H1 (cell line): Measurements from ENCODE around the gene NOP9. TPM values are rescaled to one million over a fixed set of nuclear protein-coding genes. Genes with fewer than 3 reads are reported as not detected.

Source experiments
- CTCF ChIA-PET: fragments of 300-600 bp; sonication (Branson Sonifier 250); formaldehyde crosslinking; loops from one replicate; lab custom pipeline; 2021; ENCODE audit not compliant: partially characterized antibody; lab: Charles Lee
- POLR2A ChIA-PET: fragments of 300-600 bp; sonication (Branson Sonifier 250); formaldehyde crosslinking; loops from one replicate; lab custom pipeline; 2021; ENCODE audit warnings: inconsistent platforms; ENCODE audit not compliant: partially characterized antibody; lab: Charles Lee
- DNase-seq, 2 experiments: peaks; one replicate each; pipeline versions ENCODE4 v3.0.0 to v3.0.0-alpha.2; 2010 to 2022; ENCODE audit warnings: low spot score in 2 of 2, low read depth in 1 of 2, mixed read lengths in 1 of 2
- FAIRE-seq: peaks from 2 replicates; lab custom pipeline; 2011; peaks lifted over from hg19 to GRCh38; lab: Jason Lieb, UNC
- H2AFZ ChIP-seq: 2 replicates; pipeline ENCODE4 v1.8.1; 2012; ENCODE audit warnings: low read length, inconsistent platforms
- H2AK5ac ChIP-seq: 2 replicates; pipeline ENCODE4 v1.6.1; 2013; ENCODE audit warnings: low read depth, low read length
- H2BK120ac ChIP-seq: replicated peaks from 2 replicates; pipeline ENCODE3; 2013; ENCODE audit warnings: low read depth, low read length, inconsistent platforms
- H2BK12ac ChIP-seq: 2 replicates; pipeline ENCODE4 v1.6.1; 2013; ENCODE audit warnings: low read depth, low read length
- H2BK15ac ChIP-seq: 2 replicates; pipeline ENCODE4 v1.6.1; 2013; ENCODE audit warnings: low read length
- H2BK20ac ChIP-seq: 2 replicates; pipeline ENCODE4 v1.6.1; 2013; ENCODE audit warnings: low read length
- H2BK5ac ChIP-seq: 2 replicates; pipeline ENCODE4 v1.6.1; 2013; ENCODE audit warnings: low read depth, low read length
- H3K14ac ChIP-seq: 2 replicates; pipeline ENCODE4 v1.6.1; 2013; ENCODE audit warnings: inconsistent platforms; ENCODE audit not compliant: insufficient read length
- H3K18ac ChIP-seq: 2 replicates; pipeline ENCODE4 v1.6.1; 2013; ENCODE audit warnings: low read length; ENCODE audit errors: extremely low read depth
- H3K23ac ChIP-seq: 2 replicates; pipeline ENCODE4 v1.6.1; 2013; ENCODE audit warnings: inconsistent platforms; ENCODE audit not compliant: insufficient read length
- H3K23me2 ChIP-seq: 2 replicates; pipeline ENCODE4 v1.6.1; 2013; ENCODE audit warnings: low read depth, low read length
- H3K27ac ChIP-seq: 2 replicates; pipeline ENCODE4 v1.6.1; 2011; ENCODE audit warnings: low read depth, low read length, inconsistent platforms
- H3K27me3 ChIP-seq, 4 experiments: replicated peaks in 1 of 4; 1 replicate in 1 of 4; 2 replicates in 3 of 4; pipeline versions ENCODE4 v1.6.1 to v1.8.1; 2011 to 2013; ENCODE audit warnings: low read length in 3 of 4, mild to moderate bottlenecking in 3 of 4, inconsistent platforms in 2 of 4, mixed read lengths in 2 of 4, moderate library complexity in 1 of 4; ENCODE audit not compliant: control insufficient read depth in 3 of 4, insufficient read depth in 3 of 4; ENCODE audit errors: extremely low read depth in 1 of 4
- H3K36me3 ChIP-seq, 4 experiments: 2 replicates each; pipeline versions ENCODE4 v1.6.1 to v1.8.1; 2011 to 2013; ENCODE audit warnings: mild to moderate bottlenecking in 4 of 4, low read length in 3 of 4, moderate library complexity in 2 of 4, control low read depth in 1 of 4, inconsistent platforms in 1 of 4; ENCODE audit not compliant: insufficient read depth in 4 of 4, control insufficient read depth in 2 of 4
- H3K4ac ChIP-seq: replicated peaks from 2 replicates; pipeline ENCODE3; 2013; ENCODE audit warnings: low read length, low read depth, mixed read lengths, inconsistent platforms; ENCODE audit not compliant: insufficient read length
- H3K4me1 ChIP-seq, 4 experiments: replicated peaks in 1 of 4; 1 replicate in 1 of 4; 2 replicates in 3 of 4; pipeline versions ENCODE4 v1.6.1 to v1.8.1; 2011 to 2013; ENCODE audit warnings: low read length in 3 of 4, inconsistent platforms in 2 of 4, mixed read lengths in 1 of 4; ENCODE audit not compliant: insufficient read depth in 4 of 4, control insufficient read depth in 3 of 4
- H3K4me2 ChIP-seq, 2 experiments: 2 replicates each; pipeline versions ENCODE4 v1.6.1 to v1.8.1; 2011 to 2013; ENCODE audit warnings: low read depth in 2 of 2, low read length in 2 of 2, control low read depth in 1 of 2, inconsistent platforms in 1 of 2, mild to moderate bottlenecking in 1 of 2; ENCODE audit not compliant: insufficient read depth in 1 of 2
- H3K4me3 ChIP-seq, 4 experiments: fragments of 200-600, 300-600 bp in 1 of 4; sonication (generic), shearing (Covaris generic), sonication (Bioruptor Twin) in 1 of 4; 2 replicates each; pipeline versions ENCODE4 v1.5.1 to v1.8.1; 2011 to 2016; ENCODE audit warnings: low read length in 4 of 4, low read depth in 3 of 4, control low read depth in 2 of 4, inconsistent platforms in 2 of 4, mild to moderate bottlenecking in 2 of 4, mixed read lengths in 1 of 4, moderate library complexity in 1 of 4; ENCODE audit not compliant: insufficient read depth in 2 of 4; ENCODE audit errors: extremely low read depth in 1 of 4
- H3K56ac ChIP-seq: replicated peaks from 2 replicates; pipeline ENCODE3; 2013; ENCODE audit warnings: low read depth, mild to moderate bottlenecking, mixed read lengths, low read length, inconsistent platforms; ENCODE audit not compliant: insufficient read length
- H3K79me1 ChIP-seq: 2 replicates; pipeline ENCODE4 v1.6.1; 2013; ENCODE audit warnings: low read depth, low read length, control low read depth
- H3K79me2 ChIP-seq, 2 experiments: 2 replicates each; pipeline versions ENCODE4 v1.6.1 to v1.8.1; 2012 to 2013; ENCODE audit warnings: low read length in 2 of 2, mild to moderate bottlenecking in 2 of 2, inconsistent platforms in 1 of 2; ENCODE audit not compliant: insufficient read depth in 2 of 2, control insufficient read depth in 1 of 2
- H3K9ac ChIP-seq, 4 experiments: replicated peaks in 1 of 4; 1 replicate in 1 of 4; 2 replicates in 3 of 4; pipeline versions ENCODE4 v1.6.1 to v1.8.1; 2011 to 2013; ENCODE audit warnings: low read depth in 3 of 4, low read length in 3 of 4, control low read depth in 2 of 4, mild to moderate bottlenecking in 2 of 4, moderate library complexity in 2 of 4, inconsistent platforms in 1 of 4; ENCODE audit errors: extremely low read depth in 1 of 4
- H3K9me3 ChIP-seq, 2 experiments: 2 replicates each; pipeline versions ENCODE4 v1.6.1 to v1.8.1; 2012 to 2013; ENCODE audit warnings: mild to moderate bottlenecking in 2 of 2, moderate library complexity in 2 of 2, control low read depth in 1 of 2, inconsistent platforms in 1 of 2, low read depth in 1 of 2, low read length in 1 of 2, mixed read lengths in 1 of 2; ENCODE audit not compliant: insufficient read depth in 2 of 2
- H4K20me1 ChIP-seq, 2 experiments: replicated peaks in 1 of 2; 2 replicates each; pipeline versions ENCODE3 to v1.8.1; 2011 to 2013; ENCODE audit warnings: inconsistent platforms in 2 of 2, low read length in 2 of 2, mild to moderate bottlenecking in 1 of 2; ENCODE audit not compliant: insufficient read depth in 2 of 2, control insufficient read depth in 1 of 2
- H4K5ac ChIP-seq: 2 replicates; pipeline ENCODE4 v1.6.1; 2013; ENCODE audit warnings: low read length, low read depth, mixed read lengths, inconsistent platforms; ENCODE audit not compliant: insufficient read length
- H4K8ac ChIP-seq: 2 replicates; pipeline ENCODE4 v1.8.0; 2013; ENCODE audit warnings: mild to moderate bottlenecking, moderate library complexity, low read length, inconsistent platforms; ENCODE audit not compliant: insufficient read depth; ENCODE audit errors: extremely low read depth
- H4K91ac ChIP-seq: replicated peaks from 2 replicates; pipeline ENCODE3; 2013; ENCODE audit warnings: low read length, mixed read lengths, inconsistent platforms; ENCODE audit not compliant: insufficient read length
- ASH2L ChIP-seq: fragments of 200-600, 300-600 bp; sonication (generic); IDR thresholded peaks from one replicate; pipeline ENCODE4 v1.7.1; 2017; ENCODE audit warnings: low read length
- BRCA1 ChIP-seq: IDR thresholded peaks from 2 replicates; pipeline ENCODE4 v1.6.1; 2012; ENCODE audit warnings: low read depth, low read length, improper control_type of control experiment
- CBX5 ChIP-seq: fragments of 300-800, 300-1000 bp; sonication (generic); IDR thresholded peaks from 2 replicates; pipeline ENCODE4 v1.7.1; 2016; ENCODE audit warnings: antibody characterized with exemption, low read length, low read depth
- EZH2 ChIP-seq: fragments of 200-600 bp; sonication (generic); IDR thresholded peaks from 2 replicates; pipeline ENCODE4 v1.7.1; 2012; ENCODE audit warnings: low read depth, mild to moderate bottlenecking, moderate library complexity, low read length, inconsistent platforms; ENCODE audit not compliant: severe bottlenecking
- GABPA ChIP-seq: IDR thresholded peaks from 2 replicates; pipeline ENCODE4 v1.6.1; 2011; ENCODE audit warnings: mild to moderate bottlenecking, low read length, moderate library complexity, borderline replicate concordance; ENCODE audit not compliant: insufficient read depth
- HDAC6 ChIP-seq: IDR thresholded peaks from one replicate; pipeline ENCODE4 v1.7.1; 2012; ENCODE audit warnings: low read depth, mild to moderate bottlenecking, inconsistent platforms, low read length, moderate library complexity
- MAFK ChIP-seq: IDR thresholded peaks from 2 replicates; pipeline ENCODE4 v1.6.1; 2012; ENCODE audit warnings: low read depth, mild to moderate bottlenecking, improper control_type of control experiment, low read length
- RBBP5 ChIP-seq: IDR thresholded peaks from 2 replicates; pipeline ENCODE4 v1.7.1; 2012; ENCODE audit warnings: low read depth, mild to moderate bottlenecking, inconsistent platforms, low read length, moderate library complexity, borderline replicate concordance
- TAF7 ChIP-seq: optimal IDR thresholded peaks from 2 replicates; pipeline ENCODE3; 2011; ENCODE audit warnings: low read depth, mild to moderate bottlenecking, inconsistent platforms, low read length, moderate library complexity, borderline replicate concordance
- TCF12 ChIP-seq: IDR thresholded peaks from 2 replicates; pipeline ENCODE4 v1.6.1; 2011; ENCODE audit warnings: low read depth, mild to moderate bottlenecking, low read length
- YY1 ChIP-seq: IDR thresholded peaks from 2 replicates; pipeline ENCODE4 v1.6.1; 2011; ENCODE audit warnings: low read depth, mild to moderate bottlenecking, low read length
- WGBS, 2 experiments: shearing (Covaris generic) in 1 of 2; methylation state at CpG; one replicate each; pipeline versions ENCODE4 v1.1.6 to v1.1.7; 2013 to 2015; ENCODE audit warnings: low lambda C conversion rate in 2 of 2, mixed read lengths in 2 of 2, inconsistent platforms in 1 of 2, low coverage in 1 of 2, missing lambda C conversion rate in 1 of 2; ENCODE audit not compliant: insufficient replicate concordance in 2 of 2, insufficient coverage in 1 of 2, insufficient read length in 1 of 2; ENCODE audit errors: extremely low coverage in 1 of 2, missing lambda C conversion rate in 1 of 2; 5-methylcytosine and 5-hydroxymethylcytosine counted together
- polyA plus RNA-seq, 7 experiments: library from polyadenylated mRNA; depleted of rRNA in 3 of 7; stranded (reverse) in 5 of 7; unstranded in 2 of 7; fragments of >200 nt in 5 of 7; fragments of 200-250 nt in 2 of 7; gene quantifications; 1 replicate in 5 of 7; 2 replicates in 1 of 7; 4 replicates in 1 of 7; pipeline versions ENCODE4 v1.2.1 to v1.2.3, GENCODE V29; 2011 to 2013; ENCODE audit warnings: missing spikeins in 2 of 7, mixed read lengths in 2 of 7
- total RNA-seq: library from RNA; stranded (reverse); fragmentation: NEBNext Ultra II Directional; extraction: Animal tissue kit (Norgen Biotek cat#: 25700); gene quantifications from 2 replicates; pipeline ENCODE4 v1.2.1, GENCODE V29; 2021

Gene NOP9
- total and polyA plus RNA-seq, 2 of the 8 experiments (the other 6 are each of a cell fraction or from before 2014, with no cell fraction given), result 17.8 to 34.8 TPM

DNA sequence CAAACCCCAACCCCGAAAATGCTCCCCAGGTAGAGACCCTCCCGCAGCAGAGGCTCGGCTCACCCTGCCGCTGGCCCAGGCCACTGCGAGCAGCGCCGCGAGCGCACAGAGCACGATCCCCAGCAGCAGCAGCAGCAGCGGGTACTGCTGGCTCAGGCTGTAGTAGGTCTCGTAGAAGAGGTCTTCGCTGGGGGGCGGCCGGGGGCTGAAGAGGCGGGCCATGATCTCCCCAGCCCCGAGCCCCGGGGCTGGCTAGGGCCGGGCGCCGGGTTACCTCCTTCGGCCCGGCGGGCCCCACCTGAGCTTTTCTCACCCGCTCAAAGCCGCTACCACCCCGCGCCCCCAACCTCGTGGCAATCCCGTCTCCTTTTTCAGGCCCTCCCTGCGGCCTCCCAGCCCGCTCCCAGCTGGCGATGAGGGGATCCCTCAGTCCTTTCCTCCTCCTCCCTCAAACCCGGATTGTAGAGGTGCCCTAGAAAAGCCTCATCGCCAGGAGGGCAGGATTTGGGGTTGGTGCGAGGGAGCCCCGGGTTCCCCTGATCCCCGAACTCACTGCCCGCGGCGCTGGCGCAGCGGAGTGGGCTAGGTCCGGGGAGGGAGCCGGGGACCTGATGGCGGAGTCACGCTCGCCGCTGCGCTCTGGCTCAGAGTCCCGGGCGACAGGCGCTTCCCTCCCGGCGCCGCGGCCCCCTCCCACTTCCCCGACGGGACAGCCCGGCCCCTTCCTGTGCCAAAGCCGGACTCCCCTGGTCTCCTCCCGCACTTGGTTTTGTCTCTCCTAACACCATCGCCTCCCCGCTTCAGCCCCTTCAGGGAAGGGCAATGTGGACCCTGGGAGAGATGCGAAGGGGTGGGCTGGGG is 35.0 kb downstream of the NOP9 start, which contains the start of gene ADCY4:
Gene ADCY4, minus strand, starts transcription at position 641 of the 861 bp plus-strand sequence. Its CDS starts 419 bp downstream, at position 222.
- Histone ChIP-seq H3K9me3 (no peaks in the 10 kb centered on the region), H4K91ac (no peak within 1 kb of the TSS), H2AK5ac (no peak within 1 kb of the TSS), H3K9ac (no peak within 1 kb of the TSS; a peak in 2 of 7 replicates), H3K4me3 (peak within 1 kb of the TSS; percentile 52 to 76 (median 62)), H3K27ac (no peak within 1 kb of the TSS), H3K4me2 (peak within 1 kb of the TSS; percentile 76 to 98), H3K14ac (no peak within 1 kb of the TSS), H3K36me3 (no peaks in the 10 kb centered on the region), H3K79me1 (no peaks in the 10 kb centered on the region), H2BK20ac (peak within 1 kb of the TSS; percentile 18; the same call in 1 of the 2 replicates), H3K23me2 (peaks cover 25% of the 10 kb centered on the region), H3K79me2 (no peaks in the 10 kb centered on the region), H4K20me1 (peaks cover 0 to 2% of the 10 kb centered on the region in 2 experiments), H2BK15ac (peak within 1 kb of the TSS; percentile 53; the same call in 1 of the 2 replicates), H3K23ac (no peak within 1 kb of the TSS), H4K8ac (peak within 1 kb of the TSS; percentile 59), H3K4me1 (peaks cover 0 to 20% (median 9%) of the 10 kb centered on the region in 4 experiments; a peak in 5 of 7 replicates), H3K27me3 (peaks cover 56 to 97% (median 80%) of the 10 kb centered on the region in 4 experiments), H2BK5ac (peak within 1 kb of the TSS; percentile 16; the same call in 1 of the 2 replicates), H2BK120ac (no peak within 1 kb of the TSS), H4K5ac (no peak within 1 kb of the TSS), H2BK12ac (0 out of 2 replicates have a peak within 1 kb of the TSS, but pooled peaks have one; percentile 17), H2AFZ (peak within 1 kb of the TSS; percentile 68; the same call in 1 of the 2 replicates), H3K56ac (no peak within 1 kb of the TSS), H3K4ac (no peak within 1 kb of the TSS), H3K18ac (no peak within 1 kb of the TSS; the same call in none of the 2 replicates)
- CTCF ChIA-PET, result interaction anchor here (0.8 to 27.8 kb wide), 17 partner anchors 10 to 107 kb away, joined by 4 to 664 read pairs (median 11); partner anchors contain the start of genes CBLN3, CIDEB, KHNYN and LTB4R
- FAIRE-seq (no peak), DNase-seq (peak in 1 of 2 experiments; percentile 75)
- 4% methylated on average over 36 of the region's 65 CpGs; no CpG with 5 or more reads in 1 of the 2 experiments for WGBS, 2 experiments
- POLR2A ChIA-PET, result interaction anchor here (0.9 to 5.8 kb wide), 10 partner anchors 9 to 102 kb away, joined by 3 to 46 read pairs (median 4); partner anchors contain the start of genes CBLN3, DHRS1, KHNYN and NOP9
- no peak for TF ChIP-seq BRCA1
- TF ChIP-seq MAFK, result no peak
- peak; percentile 76 for TF ChIP-seq ASH2L
- no peak for TF ChIP-seq TAF7
- TF ChIP-seq RBBP5, result peak; percentile 96
- no peak for TF ChIP-seq HDAC6
- TF ChIP-seq CBX5, result no peak
- TF ChIP-seq TCF12, result no peak
- TF ChIP-seq EZH2, result peak; percentile 84
- 0 out of 2 replicates have a peak, but pooled peaks have one; percentile 48 for TF ChIP-seq GABPA
- TF ChIP-seq YY1, result 0 out of 2 replicates have a peak, but pooled peaks have one; percentile 20
